Measurements from ENCODE around the gene CD109.
"Not testable (repeated sequence)": the region's sequence is repeated elsewhere in the genome, so short reads cannot be mapped to it uniquely, and the experiment has no call there.

CD109 gene

DNA sequence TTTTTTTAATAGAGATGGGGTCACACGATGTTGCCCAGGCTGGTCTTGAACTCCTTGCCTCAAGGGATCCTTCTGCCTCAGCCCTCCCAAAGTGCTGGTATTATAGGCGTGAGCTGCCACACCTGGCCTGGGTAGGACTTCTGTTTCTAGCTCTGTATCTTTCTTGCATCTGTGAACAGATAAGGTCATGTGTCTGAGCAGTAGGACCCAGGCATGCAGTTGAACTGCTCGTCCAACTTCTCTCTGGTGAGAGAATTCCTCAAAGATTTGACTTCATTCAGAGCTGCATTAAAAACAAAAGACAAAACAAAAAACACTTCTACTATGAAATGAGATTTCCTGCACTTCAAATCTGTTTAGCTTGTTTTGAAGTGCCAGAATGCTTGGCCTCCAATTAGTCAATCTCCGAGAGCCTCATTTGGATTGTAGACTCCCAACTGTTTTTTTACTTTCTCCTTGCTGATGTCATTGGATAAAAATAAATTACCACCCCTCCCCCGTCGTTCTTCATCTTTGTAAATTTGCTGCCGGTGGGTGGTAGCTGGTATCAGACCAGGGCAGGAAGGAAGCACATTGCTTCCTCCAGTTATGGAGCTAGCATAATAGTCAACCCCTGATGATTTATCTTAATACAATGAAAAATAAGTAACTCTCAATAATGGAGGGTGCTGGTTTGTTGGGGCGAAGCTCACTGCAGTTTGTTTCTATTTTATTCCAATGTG is 17.6 kb downstream of the CD109 start:
- no peak overlapping the region for H3K4me3 ChIP-seq (ENCODE audit: low read depth, low read length)
- TF ChIP-seq POLR2A (IDR thresholded peaks at IDR 0.05; ENCODE audit: extremely low read depth, insufficient read length) = no peak
- no peak for TF ChIP-seq MYC (IDR thresholded peaks at IDR 0.05; ENCODE audit: low read depth, low read length)
- no peak for TF ChIP-seq CTCF (IDR thresholded peaks at IDR 0.05; ENCODE audit: low read depth, low read length)
- no peak for TF ChIP-seq MAX (IDR thresholded peaks at IDR 0.05; ENCODE audit: low read depth, low read length)
- DNase-seq (ENCODE audit: low read depth) = no peak

GRCh38 chr6:73715111-73715508 is 19.1 kb downstream of the CD109 start:
- H3K4me3 ChIP-seq (ENCODE audit: low read depth, low read length); DNase-seq (ENCODE audit: low read depth): not testable (repeated sequence)

DNA sequence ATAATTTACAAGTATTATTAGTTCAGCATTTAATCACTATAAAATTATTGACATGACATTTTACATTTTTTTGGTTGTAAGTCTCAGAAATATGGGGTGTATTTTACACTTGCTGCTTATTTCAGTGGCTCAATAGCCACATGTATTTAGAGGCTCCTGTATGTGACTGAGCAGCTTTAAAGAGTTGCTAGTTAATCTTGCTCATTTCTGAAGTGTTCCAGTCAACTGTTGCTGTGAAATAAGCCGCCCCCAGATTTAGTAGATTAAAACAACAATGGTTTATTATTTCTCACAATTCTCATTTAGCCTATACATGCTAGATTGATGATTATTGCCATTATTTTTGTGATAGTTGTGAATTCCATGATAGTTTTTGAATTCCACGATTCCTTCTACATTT is 23.0 kb downstream of the CD109 start:
- no peak overlapping the region for H3K4me3 ChIP-seq (ENCODE audit: low read depth, low read length)
- DNase-seq (ENCODE audit: low read depth) = no peak
- TF ChIP-seq CTCF (IDR thresholded peaks at IDR 0.05; ENCODE audit: low read depth, low read length) (no peak), MAX (IDR thresholded peaks at IDR 0.05; ENCODE audit: low read depth, low read length) (no peak), MYC (IDR thresholded peaks at IDR 0.05; ENCODE audit: low read depth, low read length) (no peak), POLR2A (IDR thresholded peaks at IDR 0.05; ENCODE audit: extremely low read depth, insufficient read length) (no peak)

- H3K4me3 ChIP-seq (ENCODE audit: low read depth, low read length) = no peak overlapping the region
- no peak for DNase-seq (ENCODE audit: low read depth)
- TF ChIP-seq CTCF (IDR thresholded peaks at IDR 0.05; ENCODE audit: low read depth, low read length) (no peak), POLR2A (IDR thresholded peaks at IDR 0.05; ENCODE audit: extremely low read depth, insufficient read length) (no peak), MYC (IDR thresholded peaks at IDR 0.05; ENCODE audit: low read depth, low read length) (no peak), MAX (IDR thresholded peaks at IDR 0.05; ENCODE audit: low read depth, low read length) (no peak)
These were observed 26.5 kb downstream of the CD109 start for GRCh38 chr6:73722318-73723060.

DNA sequence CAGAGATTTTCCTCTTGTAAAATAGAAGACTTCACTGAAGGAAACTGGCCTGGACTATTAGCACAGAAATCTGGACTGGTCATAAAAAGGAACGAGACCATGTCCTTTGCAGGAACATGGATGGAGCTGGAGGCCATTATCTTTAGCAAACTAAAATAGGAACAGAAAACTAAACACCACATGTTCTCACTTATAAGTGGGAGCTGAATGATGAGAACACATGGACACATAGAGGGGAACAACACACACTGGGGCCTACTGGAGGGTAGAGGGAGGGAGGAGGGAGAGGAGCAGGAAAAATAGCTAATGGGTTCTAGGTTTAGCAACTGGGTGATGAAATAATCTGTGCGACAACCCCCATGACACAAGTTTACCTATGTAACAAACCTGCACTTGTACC is 27.5 kb downstream of the CD109 start:
- not testable (repeated sequence) for H3K4me3 ChIP-seq (ENCODE audit: low read depth, low read length); DNase-seq (ENCODE audit: low read depth)

DNA sequence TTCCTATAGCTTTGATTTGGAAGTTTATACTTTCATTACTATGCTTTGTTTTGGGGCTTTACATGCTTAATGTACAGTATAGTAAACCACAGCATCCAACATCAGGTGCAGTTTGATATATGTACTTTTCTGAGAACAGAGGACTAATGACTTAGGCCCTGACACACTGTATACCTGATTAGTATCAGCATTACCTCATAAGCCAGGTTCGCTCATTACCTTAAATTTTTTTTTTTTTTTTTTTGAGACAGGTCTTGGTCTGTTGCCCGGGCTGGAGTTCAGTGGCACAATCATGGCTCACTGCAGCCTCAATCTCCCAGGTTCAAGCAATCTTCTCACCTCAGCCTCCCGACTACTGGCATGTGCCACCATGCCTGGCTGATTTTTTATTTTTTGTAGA is 28.4 kb downstream of the CD109 start:
- no peak overlapping the region for H3K4me3 ChIP-seq (ENCODE audit: low read depth, low read length)
- no peak for DNase-seq (ENCODE audit: low read depth)
- TF ChIP-seq MAX (IDR thresholded peaks at IDR 0.05; ENCODE audit: low read depth, low read length) (no peak), CTCF (IDR thresholded peaks at IDR 0.05; ENCODE audit: low read depth, low read length) (no peak), POLR2A (IDR thresholded peaks at IDR 0.05; ENCODE audit: extremely low read depth, insufficient read length) (no peak), MYC (IDR thresholded peaks at IDR 0.05; ENCODE audit: low read depth, low read length) (no peak)

GRCh38 chr6:73725192-73725591 is 29.2 kb downstream of the CD109 start:
- DNase-seq (ENCODE audit: low read depth); H3K4me3 ChIP-seq (ENCODE audit: low read depth, low read length): not testable (repeated sequence)

All from NB4 (cell line).